Coronary artery (tissue), 2 donors: ENCODE results near the gene DNAI7.

ENCODE experiments used
- DNase-seq: peaks from one replicate; pipeline ENCODE4 v3.0.0-alpha.2; 2017; ENCODE audit warnings: low spot score
- H3K27ac ChIP-seq, 2 donors: fragments of 200-600 bp; sonication (generic); one replicate each; pipeline ENCODE4 v1.5.1; 2016 to 2019
- H3K4me3 ChIP-seq: fragments of 200-600 bp; sonication (generic); 2 replicates; pipeline ENCODE4 v1.5.1; 2016; ENCODE audit warnings: mild to moderate bottlenecking, moderate library complexity
- TF ChIP-seq, protein P1 (sequence below): fragments of 200-600 bp; sonication (generic); IDR thresholded peaks from one replicate; pipeline ENCODE4 v1.5.1; 2019; ENCODE audit warnings: antibody characterized with exemption

The DNAI7 gene

GRCh38 chr12:25194722-25195055 is 271 bp downstream of the DNAI7 start:
- TF ChIP-seq, protein P1, sequence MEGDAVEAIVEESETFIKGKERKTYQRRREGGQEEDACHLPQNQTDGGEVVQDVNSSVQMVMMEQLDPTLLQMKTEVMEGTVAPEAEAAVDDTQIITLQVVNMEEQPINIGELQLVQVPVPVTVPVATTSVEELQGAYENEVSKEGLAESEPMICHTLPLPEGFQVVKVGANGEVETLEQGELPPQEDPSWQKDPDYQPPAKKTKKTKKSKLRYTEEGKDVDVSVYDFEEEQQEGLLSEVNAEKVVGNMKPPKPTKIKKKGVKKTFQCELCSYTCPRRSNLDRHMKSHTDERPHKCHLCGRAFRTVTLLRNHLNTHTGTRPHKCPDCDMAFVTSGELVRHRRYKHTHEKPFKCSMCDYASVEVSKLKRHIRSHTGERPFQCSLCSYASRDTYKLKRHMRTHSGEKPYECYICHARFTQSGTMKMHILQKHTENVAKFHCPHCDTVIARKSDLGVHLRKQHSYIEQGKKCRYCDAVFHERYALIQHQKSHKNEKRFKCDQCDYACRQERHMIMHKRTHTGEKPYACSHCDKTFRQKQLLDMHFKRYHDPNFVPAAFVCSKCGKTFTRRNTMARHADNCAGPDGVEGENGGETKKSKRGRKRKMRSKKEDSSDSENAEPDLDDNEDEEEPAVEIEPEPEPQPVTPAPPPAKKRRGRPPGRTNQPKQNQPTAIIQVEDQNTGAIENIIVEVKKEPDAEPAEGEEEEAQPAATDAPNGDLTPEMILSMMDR: no peak
- no peak for DNase-seq
- peak overlapping the region; percentile 97 to 98 for H3K27ac ChIP-seq
- H3K4me3 ChIP-seq: peak overlapping the region; percentile 83

DNA sequence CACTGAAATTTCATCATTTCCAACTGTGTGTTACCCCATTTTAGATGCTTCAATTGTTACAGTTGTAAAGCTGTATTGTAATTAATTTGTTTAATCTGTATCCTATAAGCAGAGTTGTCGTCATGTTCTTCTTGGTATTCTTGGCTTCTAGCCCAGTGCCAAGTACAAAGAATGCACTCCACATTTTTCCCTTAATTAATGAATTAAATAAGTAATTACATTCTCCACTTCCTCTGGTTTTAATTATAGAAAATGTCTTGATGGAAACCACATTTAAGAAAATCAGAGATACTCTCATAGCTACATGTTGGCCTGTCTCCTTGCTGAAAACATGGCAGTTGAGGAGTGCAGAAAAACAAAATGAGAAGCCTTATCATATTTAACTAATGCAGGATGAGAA is 746 bp downstream of the DNAI7 start:
- Histone ChIP-seq H3K27ac (no peak overlapping the region), H3K4me3 (peak overlapping the region; percentile 83)
- TF ChIP-seq, protein P1: no peak
- no peak for DNase-seq

DNA sequence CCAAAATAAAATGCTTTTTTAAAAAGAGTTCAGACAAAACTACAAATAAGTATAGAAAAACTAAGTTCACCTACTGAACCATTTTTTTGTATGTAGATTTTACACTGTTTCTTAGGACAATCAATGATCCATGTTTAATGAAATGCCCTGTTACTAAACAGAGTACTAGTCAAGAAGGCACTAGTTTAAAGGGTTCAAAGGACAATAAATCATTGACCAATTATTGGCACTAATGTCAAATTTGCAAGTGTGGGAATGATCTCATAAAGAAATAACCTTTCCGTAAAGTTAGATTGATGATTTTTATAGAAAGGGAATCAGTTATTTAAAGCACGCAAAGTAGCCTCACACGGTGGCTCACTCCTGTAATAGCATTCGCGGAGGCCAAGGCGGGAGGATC is 4.2 kb downstream of the DNAI7 start:
- H3K27ac ChIP-seq: no peak overlapping the region
- TF ChIP-seq, protein P1: no peak
- no peak overlapping the region for H3K4me3 ChIP-seq
- DNase-seq: no peak

GRCh38 chr12:25189656-25190055 is 5.3 kb downstream of the DNAI7 start:
- Histone ChIP-seq H3K27ac (no peak overlapping the region), H3K4me3 (no peak overlapping the region)
- TF ChIP-seq, protein P1: no peak
- DNase-seq: no peak

DNA sequence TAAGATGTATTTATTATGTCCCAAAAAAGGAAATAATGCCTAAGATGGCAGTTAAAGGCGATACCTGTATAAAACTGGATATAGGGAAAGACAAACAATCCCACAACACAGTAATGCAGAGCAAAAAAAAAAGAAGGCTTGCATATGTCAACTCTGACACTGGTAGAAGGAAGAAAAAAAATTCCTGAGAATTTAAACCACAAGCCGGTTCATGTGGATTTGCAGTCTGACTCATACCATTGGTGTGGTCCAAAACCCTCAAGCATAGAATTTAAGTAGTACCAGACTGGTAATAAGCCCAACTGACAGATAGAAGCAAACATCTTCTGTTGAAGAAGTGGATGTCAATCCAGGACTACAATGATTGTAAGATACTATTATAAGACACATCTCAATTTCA is 7.2 kb downstream of the DNAI7 start:
- Histone ChIP-seq H3K4me3 (no peak overlapping the region), H3K27ac (no peak overlapping the region)
- TF ChIP-seq, protein P1: no peak
- no peak for DNase-seq

DNA sequence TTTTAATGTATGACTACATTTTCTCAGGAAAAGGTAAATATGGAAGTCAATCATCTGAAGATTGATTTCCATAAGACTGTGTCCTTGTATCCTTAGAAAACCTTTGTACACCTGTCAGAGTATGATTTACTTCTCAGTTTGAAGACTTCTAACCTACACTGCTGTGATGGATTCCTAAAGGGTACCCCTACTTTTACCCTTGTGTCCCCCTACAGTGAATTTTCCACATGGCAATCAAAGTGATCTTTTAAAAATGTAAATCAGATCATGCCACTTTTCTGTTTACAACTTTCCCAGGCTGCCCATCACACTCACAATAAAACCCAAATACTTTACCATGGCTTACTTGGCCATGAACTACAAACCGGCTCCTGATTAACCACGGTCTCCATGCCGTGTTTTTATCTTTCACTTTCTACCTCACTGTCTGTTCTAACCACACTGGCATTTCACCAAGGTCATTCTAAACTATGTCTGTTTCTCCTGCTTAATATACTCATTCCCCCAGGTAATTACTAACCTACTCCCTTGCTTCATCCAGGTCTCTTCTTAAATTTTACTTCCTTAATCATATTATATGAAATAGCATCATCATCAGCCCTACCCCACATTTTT is 8.1 kb downstream of the DNAI7 start:
- Histone ChIP-seq H3K27ac (no peak overlapping the region), H3K4me3 (no peak overlapping the region)
- TF ChIP-seq, protein P1: no peak
- no peak for DNase-seq

DNA sequence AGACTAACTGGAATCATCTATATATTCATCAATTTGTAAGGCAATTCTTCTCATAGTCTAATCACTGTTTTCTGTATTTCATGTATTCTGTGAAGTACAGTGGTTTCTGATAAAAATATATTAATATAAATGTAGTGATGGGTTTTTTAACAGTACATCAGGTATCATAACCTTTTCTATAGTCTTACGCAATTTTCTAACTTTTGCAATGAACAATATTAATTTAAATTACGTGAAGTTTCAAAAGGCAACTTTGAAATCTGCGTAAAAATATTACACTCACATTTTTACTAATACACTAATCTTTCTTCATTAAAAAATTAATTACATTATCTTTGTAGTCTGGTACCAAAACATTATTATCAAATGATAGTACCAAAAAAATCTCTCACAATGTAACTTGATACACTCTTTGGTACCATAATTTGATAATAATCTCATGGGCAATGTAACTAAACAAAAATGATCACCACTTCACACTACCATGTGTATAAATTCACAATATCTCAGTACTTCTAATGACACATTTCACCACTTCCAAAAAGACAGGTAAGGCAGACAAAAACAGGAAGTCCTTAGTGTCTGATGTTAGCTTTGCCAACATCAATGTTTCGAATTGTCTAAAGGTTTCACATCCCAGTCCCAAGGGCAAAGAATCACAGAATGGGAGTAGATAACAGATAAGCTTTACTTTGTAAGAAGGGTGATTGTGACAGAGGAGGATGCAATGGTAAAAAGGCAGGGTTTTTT is 8.7 kb downstream of the DNAI7 start:
- Histone ChIP-seq H3K27ac (no peak overlapping the region), H3K4me3 (no peak overlapping the region)
- DNase-seq: no peak
- TF ChIP-seq, protein P1: no peak
